Stomach smooth muscle (tissue), 2 donors: Measurements from ENCODE around the gene CASZ1.

Experiments used
- H3K27ac ChIP-seq: one replicate; pipeline ENCODE4 v1.7.0; 2013; ENCODE audit warnings: mild to moderate bottlenecking, low read length, inconsistent platforms
- H3K27me3 ChIP-seq, 2 donors: one replicate each; pipeline ENCODE4 v1.7.0; 2013; ENCODE audit warnings: low read length in 2 of 2; ENCODE audit not compliant: insufficient read depth in 2 of 2, control insufficient read depth in 1 of 2
- H3K36me3 ChIP-seq, 2 donors: one replicate each; pipeline ENCODE4 v1.7.0; 2013; ENCODE audit warnings: low read length in 2 of 2; ENCODE audit not compliant: control insufficient read depth in 2 of 2, insufficient read depth in 2 of 2
- H3K4me1 ChIP-seq: one replicate; pipeline ENCODE4 v1.7.0; 2013; ENCODE audit warnings: low read length; ENCODE audit not compliant: control insufficient read depth, insufficient read depth
- H3K4me3 ChIP-seq, 2 donors: one replicate each; pipeline ENCODE4 v1.7.0; 2013; ENCODE audit warnings: low read length in 2 of 2
- H3K9ac ChIP-seq, 2 donors: one replicate each; pipeline ENCODE4 v1.7.0; 2013; ENCODE audit warnings: low read length in 2 of 2, mild to moderate bottlenecking in 1 of 2
- H3K9me3 ChIP-seq, 2 donors: one replicate each; pipeline ENCODE4 v1.7.0; 2013; ENCODE audit warnings: low read length in 2 of 2; ENCODE audit not compliant: control insufficient read depth in 2 of 2
- donor health status: healthy.
- donor health status: Pancreatic carcinoma.

CASZ1 gene

DNA sequence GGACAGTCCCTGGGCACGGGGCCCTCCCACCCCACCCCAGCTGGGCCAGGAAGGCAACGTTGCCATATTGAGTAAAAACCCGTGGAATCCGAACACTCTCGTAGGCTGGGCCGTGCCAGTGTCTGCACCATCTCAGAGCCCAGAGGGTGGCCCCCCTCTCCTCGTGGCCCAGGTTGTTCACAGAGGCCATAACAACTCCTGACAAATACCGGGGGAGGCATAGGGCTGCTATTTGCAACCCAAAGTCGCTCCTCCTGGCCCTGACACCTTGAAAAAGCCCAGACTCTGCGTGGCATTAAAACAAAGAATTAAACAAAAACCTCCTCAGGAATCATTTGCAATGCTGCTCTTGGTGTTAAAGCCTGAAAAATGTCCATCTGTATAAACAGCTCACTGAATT, 141.4 kb downstream of the CASZ1 start:
- Histone ChIP-seq H3K9me3 (no peaks in the 10 kb centered on the region), H3K27me3 (no peaks in the 10 kb centered on the region), H3K36me3 (peaks cover 11 to 20% of the 10 kb centered on the region in 2 donors), H3K9ac (peak overlapping the region in 1 of 2 donors; percentile 21), H3K4me3 (no peak overlapping the region), H3K4me1 (peaks cover 93% of the 10 kb centered on the region), H3K27ac (peak overlapping the region; percentile 92)

DNA sequence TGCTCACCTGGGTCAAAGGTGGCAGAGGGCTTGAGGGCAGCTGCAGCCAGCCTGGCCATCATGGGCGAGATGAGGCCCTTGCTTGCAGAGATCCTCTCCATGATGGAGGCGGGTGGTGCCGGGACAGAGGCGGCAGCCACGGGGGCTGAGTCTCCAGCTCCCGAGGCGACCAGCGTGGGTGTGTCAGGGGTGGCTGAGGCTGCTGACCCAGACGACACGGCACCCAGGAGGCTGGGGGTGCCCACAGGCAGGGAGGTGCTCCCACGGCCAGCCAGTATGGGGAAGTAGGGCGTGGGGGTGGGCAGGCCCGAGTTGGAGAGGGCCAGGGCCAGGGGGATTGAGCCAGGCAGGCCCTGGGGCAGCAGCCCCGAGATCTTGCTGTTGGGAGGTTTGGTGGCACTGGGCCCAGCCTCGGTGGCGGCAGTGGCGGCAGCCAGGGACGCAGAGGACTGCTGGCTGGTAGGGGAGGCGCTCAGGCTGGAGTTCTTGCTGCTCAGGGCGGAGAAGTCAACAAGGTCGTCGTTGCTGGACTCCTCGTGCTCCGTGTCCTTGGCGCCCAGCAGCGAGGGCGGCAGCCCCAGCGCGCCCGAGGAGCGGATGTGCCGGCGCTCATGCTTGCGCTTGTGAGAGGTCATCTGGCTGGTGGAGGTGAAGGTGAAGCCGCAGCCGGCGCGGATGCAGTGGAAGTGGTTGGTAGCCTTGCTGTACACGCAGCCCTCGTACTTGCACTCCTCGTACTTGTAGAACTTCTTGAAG, 142.9 kb downstream of the CASZ1 start:
- H3K9me3 ChIP-seq: no peaks in the 10 kb centered on the region
- peak overlapping the region in 1 of 2 donors; percentile 29 for H3K4me3 ChIP-seq
- H3K9ac ChIP-seq: no peak overlapping the region
- H3K4me1 ChIP-seq: peaks cover 90% of the 10 kb centered on the region
- peak overlapping the region; percentile 92 for H3K27ac ChIP-seq
- no peaks in the 10 kb centered on the region for H3K27me3 ChIP-seq
- H3K36me3 ChIP-seq: peaks cover 6 to 11% of the 10 kb centered on the region in 2 donors

DNA sequence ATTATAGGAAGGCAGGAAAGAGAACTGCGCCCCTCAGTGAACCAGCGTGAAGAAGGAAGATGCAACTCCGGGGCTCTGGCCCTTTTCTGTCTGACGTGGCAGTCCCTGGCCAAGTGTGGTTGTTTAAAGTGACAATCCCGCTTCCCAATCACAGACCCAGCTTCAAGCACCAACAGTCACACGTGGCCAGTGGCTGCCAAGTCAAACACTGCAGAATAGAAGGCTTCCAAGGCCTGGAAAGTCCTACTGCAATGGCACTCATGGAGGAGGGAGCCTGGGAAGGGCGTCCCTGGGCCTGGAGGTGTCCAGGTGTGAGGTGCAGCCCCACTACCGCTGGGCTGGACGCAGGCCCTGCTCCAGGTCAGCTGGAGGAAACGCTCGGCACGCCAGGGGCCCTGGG, 143.8 kb downstream of the CASZ1 start:
- Histone ChIP-seq H3K27me3 (no peaks in the 10 kb centered on the region), H3K9ac (no peak overlapping the region), H3K36me3 (peaks cover 9 to 11% of the 10 kb centered on the region in 2 donors), H3K4me3 (peak overlapping the region in 1 of 2 donors; percentile 16), H3K9me3 (no peaks in the 10 kb centered on the region), H3K4me1 (peaks cover 84% of the 10 kb centered on the region), H3K27ac (peak overlapping the region; percentile 92)

DNA sequence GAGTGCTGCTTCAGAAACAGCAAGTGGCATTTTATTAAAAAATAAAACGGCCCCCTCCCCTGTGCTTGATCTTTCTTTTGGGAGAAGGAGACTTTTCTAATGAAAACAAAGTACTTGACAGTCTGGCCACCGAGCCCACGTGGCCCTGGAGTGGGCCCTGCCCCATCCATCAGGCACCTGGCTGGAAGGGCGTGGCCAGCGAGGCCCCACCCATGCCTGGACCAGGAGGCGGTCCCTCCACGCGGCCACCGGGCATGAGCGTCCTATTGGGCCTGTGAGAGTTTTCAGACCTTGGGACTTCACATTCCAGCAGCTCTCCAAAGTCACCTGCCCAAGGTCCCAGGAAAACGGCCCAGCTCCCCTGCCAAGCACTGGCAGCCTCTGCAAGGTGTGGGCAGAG, 144.7 kb downstream of the CASZ1 start:
- H3K27ac ChIP-seq: peak overlapping the region; percentile 92
- peaks cover 13 to 15% of the 10 kb centered on the region in 2 donors for H3K36me3 ChIP-seq

DNA sequence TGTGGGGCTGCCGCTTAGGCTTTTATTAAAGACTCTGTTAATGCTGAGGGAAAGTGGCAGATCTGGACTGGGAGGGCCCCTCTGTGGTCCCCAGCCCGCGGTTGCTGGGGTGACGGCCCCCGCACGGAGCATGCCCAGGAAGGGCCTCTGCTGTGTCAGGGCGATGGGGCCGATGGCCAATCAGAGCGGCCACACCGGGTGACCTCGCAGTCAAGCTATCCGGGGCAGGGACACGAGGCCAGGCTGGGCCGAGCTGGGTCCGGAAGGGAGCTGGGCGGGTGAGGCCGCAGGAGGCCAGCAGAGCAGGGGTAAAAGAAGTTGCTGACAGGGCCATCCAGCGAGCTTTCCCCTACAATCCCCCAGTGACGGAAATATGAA, 145.1 kb downstream of the CASZ1 start:
- Histone ChIP-seq H3K36me3 (peaks cover 14 to 15% of the 10 kb centered on the region in 2 donors), H3K9me3 (no peaks in the 10 kb centered on the region), H3K27ac (peak overlapping the region; percentile 92), H3K4me3 (no peak overlapping the region), H3K4me1 (peaks cover 83% of the 10 kb centered on the region), H3K27me3 (no peaks in the 10 kb centered on the region), H3K9ac (no peak overlapping the region)

More for the DNA sequence above, 144.7 kb downstream of the CASZ1 start:
- Histone ChIP-seq H3K9me3 (no peaks in the 10 kb centered on the region), H3K27me3 (no peaks in the 10 kb centered on the region), H3K9ac (peak overlapping the region in 1 of 2 donors; percentile 27), H3K4me1 (peaks cover 83% of the 10 kb centered on the region), H3K4me3 (peak overlapping the region in 1 of 2 donors; percentile 15)

DNA sequence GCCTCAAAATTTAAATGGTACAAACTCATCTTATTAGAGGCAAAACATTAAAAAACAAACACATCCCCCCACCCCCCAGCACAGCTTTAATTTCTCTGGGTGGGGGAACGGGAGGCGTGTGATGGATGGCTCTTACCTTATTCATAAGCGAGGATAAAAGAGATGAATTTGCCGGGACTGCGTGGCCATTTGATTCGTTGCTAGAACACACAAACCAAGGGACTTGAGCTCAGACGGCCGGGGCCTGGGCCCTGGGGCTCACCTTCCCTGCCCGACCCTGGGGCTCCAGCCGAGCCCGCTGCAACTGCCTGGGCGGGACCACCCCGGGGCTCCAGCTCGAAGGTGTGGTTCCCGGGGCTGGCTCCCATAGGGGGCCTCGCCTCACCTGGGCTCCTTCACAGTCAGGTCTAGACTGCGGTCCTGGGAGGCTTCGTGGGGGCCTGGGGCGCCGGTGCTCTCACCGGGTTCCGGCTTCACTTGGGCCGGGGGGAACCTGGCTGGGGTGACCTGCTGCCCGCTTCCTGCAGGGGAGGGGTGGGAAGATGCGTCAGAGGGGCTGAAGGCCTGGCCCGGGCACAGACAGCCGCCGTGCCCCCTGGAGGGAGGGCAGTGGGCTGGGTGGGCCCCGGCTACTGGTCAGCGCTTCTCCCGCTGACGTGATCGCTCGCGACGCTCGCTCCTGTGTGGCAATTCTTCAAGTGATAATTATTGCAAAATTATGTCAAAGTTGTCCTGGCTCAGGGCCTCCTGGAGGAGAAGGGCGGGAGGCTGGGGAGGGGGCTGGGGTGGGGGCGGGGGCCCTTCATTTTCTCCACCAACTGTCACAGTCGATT, 145.7 kb downstream of the CASZ1 start:
- peaks cover 19 to 21% of the 10 kb centered on the region in 2 donors for H3K36me3 ChIP-seq
- H3K4me3 ChIP-seq: no peak overlapping the region
- H3K9ac ChIP-seq: no peak overlapping the region
- no peaks in the 10 kb centered on the region for H3K27me3 ChIP-seq
- H3K4me1 ChIP-seq: peaks cover 83% of the 10 kb centered on the region
- peak overlapping the region; percentile 75 for H3K27ac ChIP-seq
- no peaks in the 10 kb centered on the region for H3K9me3 ChIP-seq

DNA sequence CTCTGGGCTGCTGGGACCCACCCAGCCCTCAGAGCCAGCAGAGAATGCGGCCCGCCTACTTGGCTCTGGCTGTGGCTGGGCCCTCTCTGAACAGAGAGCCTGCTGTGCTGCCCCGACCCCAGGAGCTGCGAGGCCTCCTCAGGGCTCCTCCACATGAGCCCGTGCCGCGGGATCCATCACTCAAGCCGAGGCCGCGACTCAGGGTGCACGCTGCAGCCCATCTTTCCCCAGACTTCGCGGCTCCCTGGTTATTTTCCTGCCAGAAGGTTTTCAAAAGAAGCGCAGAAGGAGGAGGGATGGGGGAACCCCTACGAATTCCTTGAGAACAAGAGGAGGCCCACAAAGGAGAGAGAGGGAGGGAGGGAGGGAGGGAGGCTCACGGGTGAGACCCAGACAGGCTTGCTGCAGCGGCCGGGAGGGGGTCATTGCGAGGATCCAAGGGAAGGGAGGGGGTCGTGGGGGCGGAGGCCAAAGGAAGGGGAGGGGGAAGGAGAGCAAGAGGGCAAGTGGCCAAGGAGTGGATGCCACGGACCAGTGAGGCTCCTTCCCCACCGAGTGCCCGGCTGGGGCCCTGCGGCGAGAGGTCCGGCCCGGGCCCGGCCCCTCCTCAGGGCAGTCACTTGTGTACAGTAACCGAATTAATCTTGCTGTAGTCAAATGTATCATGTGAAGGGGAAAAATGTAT, 146.8 kb downstream of the CASZ1 start:
- H3K36me3 ChIP-seq: peaks cover 21 to 27% of the 10 kb centered on the region in 2 donors
- H3K9me3 ChIP-seq: no peaks in the 10 kb centered on the region
- no peak overlapping the region for H3K9ac ChIP-seq
- H3K4me1 ChIP-seq: peaks cover 72% of the 10 kb centered on the region
- H3K4me3 ChIP-seq: no peak overlapping the region
- H3K27ac ChIP-seq: peak overlapping the region; percentile 60
- no peaks in the 10 kb centered on the region for H3K27me3 ChIP-seq

DNA sequence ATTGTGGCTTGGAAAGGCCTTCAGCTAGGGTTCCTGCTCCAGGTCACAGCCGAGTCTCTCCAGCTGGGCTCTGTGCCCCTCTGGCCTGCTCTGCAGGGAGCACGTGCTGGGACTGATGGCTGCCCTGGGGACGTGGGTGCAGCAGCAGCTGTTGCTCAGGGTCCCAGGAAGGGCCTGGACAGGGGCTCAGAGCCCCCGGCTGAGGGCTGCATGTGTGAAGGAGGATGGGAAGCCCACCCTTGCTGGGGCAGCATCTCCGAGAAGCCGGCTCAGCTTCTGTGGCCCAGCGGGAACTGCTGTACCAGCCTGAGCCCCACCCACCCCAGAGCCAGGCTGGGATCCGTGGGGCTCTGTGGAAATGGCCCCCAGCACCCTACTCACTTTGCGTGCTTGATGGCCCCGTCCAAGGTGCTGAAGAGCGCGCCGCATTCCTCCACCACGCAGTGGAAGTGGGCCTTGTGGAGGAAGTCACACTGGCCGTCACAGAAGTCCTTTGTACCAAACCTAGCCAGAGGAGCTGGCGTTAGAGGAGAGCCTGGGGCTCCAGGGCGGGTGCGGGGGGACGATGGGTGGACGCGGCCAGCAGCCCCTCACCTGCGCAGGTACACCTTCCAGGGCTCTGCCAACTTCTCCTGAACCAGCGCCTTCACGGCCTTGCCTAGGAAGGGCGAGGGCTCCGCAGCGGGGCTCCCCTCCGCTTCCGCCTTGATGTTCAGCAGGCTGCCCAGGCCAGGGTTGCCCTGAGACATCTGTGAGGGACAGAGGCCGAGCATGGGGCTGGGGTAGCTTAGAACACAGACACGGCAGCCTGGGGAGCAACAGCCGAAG, 147.5 kb downstream of the CASZ1 start:
- Histone ChIP-seq H3K27me3 (no peaks in the 10 kb centered on the region), H3K36me3 (peaks cover 19 to 30% of the 10 kb centered on the region in 2 donors), H3K4me1 (peaks cover 64% of the 10 kb centered on the region), H3K4me3 (no peak overlapping the region), H3K9me3 (no peaks in the 10 kb centered on the region), H3K9ac (peak overlapping the region in 1 of 2 donors; percentile 15), H3K27ac (peak overlapping the region; percentile 60)

DNA sequence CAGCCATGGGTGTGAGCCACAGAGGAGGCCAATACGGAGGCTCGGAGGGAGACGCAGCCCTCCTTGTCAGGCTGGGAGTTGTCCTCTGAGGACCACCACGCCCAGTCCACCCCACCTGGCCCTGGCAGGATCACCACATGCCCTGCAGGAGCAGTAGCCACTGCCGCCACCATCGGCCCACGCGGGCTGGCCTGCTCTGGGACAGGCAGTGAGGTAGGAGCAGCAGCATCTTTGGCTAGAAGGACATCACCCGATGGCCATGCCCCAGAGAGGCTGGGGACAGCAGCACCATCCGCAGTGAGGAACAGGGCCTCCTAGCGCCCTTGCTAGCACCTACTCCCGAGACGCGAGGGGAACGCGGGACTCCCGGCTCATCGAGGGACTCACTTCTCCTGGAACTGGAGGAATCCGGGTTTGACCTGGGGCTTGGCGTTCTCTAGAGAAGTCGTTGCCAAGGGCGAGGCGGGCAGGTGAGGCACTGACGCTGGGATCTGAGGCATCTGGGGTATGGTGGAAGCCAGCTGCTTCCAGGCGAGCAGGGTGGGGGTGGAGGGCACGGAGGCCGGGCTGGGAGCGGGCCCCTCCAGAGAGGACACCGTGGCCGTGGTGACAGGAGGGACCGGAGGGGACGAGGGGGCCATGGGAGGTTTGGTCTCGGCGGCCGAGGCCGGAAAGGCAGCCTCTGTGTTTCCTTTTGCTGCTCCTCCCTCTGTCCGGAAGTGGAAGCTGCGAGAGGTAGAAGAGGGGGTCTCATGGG, 148.9 kb downstream of the CASZ1 start:
- peaks cover 58% of the 10 kb centered on the region for H3K4me1 ChIP-seq
- no peaks in the 10 kb centered on the region for H3K27me3 ChIP-seq
- H3K4me3 ChIP-seq: no peak overlapping the region
- H3K9me3 ChIP-seq: no peaks in the 10 kb centered on the region
- peak overlapping the region; percentile 60 for H3K27ac ChIP-seq
- peaks cover 11 to 25% of the 10 kb centered on the region in 2 donors for H3K36me3 ChIP-seq
- H3K9ac ChIP-seq: no peak overlapping the region
